PC-3 (cell line): ENCODE data around the gene RNF41. TPM values are rescaled to one million over a fixed set of nuclear protein-coding genes. Genes with fewer than 3 reads are reported as not detected.

Experiments used
- ATAC-seq: fragments of 200-7000 bp; cut with Tn5 transposase; 2 replicates; pipeline ENCODE4 v1.9.1; 2020; ENCODE audit warnings: mild to moderate bottlenecking, moderate library complexity
- BruUV-seq: library from RNA; stranded (reverse); fragments of 400-500 nt; replicated peaks from 2 replicates; lab custom pipeline; 2021; lab: Mats Ljungman, UMichigan
- CTCF ChIA-PET: fragments of 300-600 bp; sonication (Branson Sonifier 250); formaldehyde crosslinking; loops from one replicate; lab custom pipeline; 2022; ENCODE audit warnings: antibody characterized with exemption; lab: Charles Lee
- POLR2A ChIA-PET: fragments of 300-600 bp; sonication (Branson Sonifier 250); formaldehyde crosslinking; loops from one replicate; lab custom pipeline; 2022; ENCODE audit warnings: antibody characterized with exemption; ENCODE audit not compliant: unreplicated experiment; lab: Charles Lee
- DNase-seq: peaks from one replicate; pipeline ENCODE4 v3.0.0-alpha.2; 2015
- H2AFZ ChIP-seq: fragments of 300-600 bp; sonication (generic); 2 replicates; pipeline ENCODE4 v1.6.0; 2016; ENCODE audit warnings: antibody characterized with exemption, low read length
- H3F3A ChIP-seq: fragments of 300-600 bp; sonication (generic); one replicate; pipeline ENCODE4 v1.6.0; 2017; ENCODE audit warnings: antibody characterized with exemption, low read length, control low read depth, mild to moderate bottlenecking; ENCODE audit not compliant: unreplicated experiment
- H3K27ac ChIP-seq: fragments of 300-600 bp; sonication (generic); 2 replicates; pipeline ENCODE4 v1.5.1; 2016; ENCODE audit warnings: mild to moderate bottlenecking, low read length
- H3K27me3 ChIP-seq: fragments of 300-600 bp; sonication (generic); 2 replicates; pipeline ENCODE4 v1.6.1; 2016; ENCODE audit warnings: low read length, mixed read lengths
- H3K36me3 ChIP-seq: fragments of 300-600 bp; sonication (generic); 2 replicates; pipeline ENCODE4 v1.6.1; 2016; ENCODE audit warnings: low read depth, mixed run types, low read length, mixed read lengths
- H3K4me1 ChIP-seq: fragments of 300-600 bp; sonication (generic); 2 replicates; pipeline ENCODE4 v1.5.1; 2016; ENCODE audit warnings: low read length; ENCODE audit not compliant: insufficient read depth
- H3K4me2 ChIP-seq: fragments of 300-600 bp; sonication (generic); 2 replicates; pipeline ENCODE4 v1.6.0; 2016; ENCODE audit warnings: low read length
- H3K4me3 ChIP-seq: fragments of 300-600 bp; sonication (generic); 2 replicates; pipeline ENCODE4 v1.5.1; 2016; ENCODE audit warnings: mild to moderate bottlenecking, low read length, mixed read lengths
- H3K79me2 ChIP-seq: fragments of 300-600 bp; sonication (generic); 2 replicates; pipeline ENCODE4 v1.6.1; 2017; ENCODE audit warnings: low read length, mixed read lengths
- H3K9ac ChIP-seq: fragments of 300-600 bp; sonication (generic); 2 replicates; pipeline ENCODE4 v1.6.0; 2016; ENCODE audit warnings: mild to moderate bottlenecking, low read length
- H3K9me2 ChIP-seq: fragments of 300-600 bp; sonication (generic); replicated peaks from 2 replicates; pipeline ENCODE4 v1.6.1; 2016; ENCODE audit warnings: mixed run types, low read length, mixed read lengths
- H3K9me3 ChIP-seq: fragments of 300-600 bp; sonication (generic); 2 replicates; pipeline ENCODE4 v1.6.1; 2016; ENCODE audit warnings: low read length, mixed read lengths
- H4K20me1 ChIP-seq: fragments of 300-600 bp; sonication (generic); 2 replicates; pipeline ENCODE4 v1.6.1; 2016; ENCODE audit warnings: low read length, mixed read lengths
- EZH2 ChIP-seq: fragments of 300-600 bp; sonication (generic); IDR thresholded peaks from one replicate; pipeline ENCODE4 v1.6.1; 2017; ENCODE audit warnings: antibody characterized with exemption, mild to moderate bottlenecking, low read length; ENCODE audit not compliant: unreplicated experiment
- EZH2phosphoT487 ChIP-seq: fragments of 300-600 bp; sonication (generic); IDR thresholded peaks from 2 replicates; pipeline ENCODE4 v1.6.1; 2018; ENCODE audit warnings: mild to moderate bottlenecking, antibody characterized with exemption, low read length, borderline replicate concordance
- intact Hi-C: fragments of 100-400 bp; cut with micrococcal nuclease; formaldehyde crosslinking; loops from 2 replicates; pipeline ENCODE4 v1.9.0; 2023
- total RNA-seq: library from RNA; depleted of rRNA; stranded (reverse); fragments of >200 nt; gene quantifications from 2 replicates; pipeline ENCODE4 v1.2.3, GENCODE V29; 2014
- TF ChIP-seq, protein P1 (sequence below): fragments of 300-600 bp; sonication (generic); conservative IDR thresholded peaks from 2 replicates; pipeline ENCODE4 v1.5.1; 2017; ENCODE audit warnings: antibody characterized with exemption, low read depth, mild to moderate bottlenecking, low read length

Gene RNF41
- total RNA-seq, 1 experiment from 2014 or later: 52.1 TPM

- Histone ChIP-seq H3K27me3 (no peaks in the 10 kb centered on the region), H4K20me1 (no peaks in the 10 kb centered on the region), H3F3A (no peaks in the 10 kb centered on the region), H3K79me2 (no peaks in the 10 kb centered on the region), H3K4me2 (no peak overlapping the region), H3K27ac (no peak overlapping the region), H3K36me3 (peaks cover 18% of the 10 kb centered on the region), H3K9me2 (no peaks in the 10 kb centered on the region), H3K9me3 (no peaks in the 10 kb centered on the region), H2AFZ (no peak overlapping the region), H3K4me3 (no peak overlapping the region), H3K9ac (no peak overlapping the region), H3K4me1 (no peaks in the 10 kb centered on the region)
- ATAC-seq: no peak
- TF ChIP-seq EZH2 (no peak), EZH2phosphoT487 (no peak)
- TF ChIP-seq, protein P1, sequence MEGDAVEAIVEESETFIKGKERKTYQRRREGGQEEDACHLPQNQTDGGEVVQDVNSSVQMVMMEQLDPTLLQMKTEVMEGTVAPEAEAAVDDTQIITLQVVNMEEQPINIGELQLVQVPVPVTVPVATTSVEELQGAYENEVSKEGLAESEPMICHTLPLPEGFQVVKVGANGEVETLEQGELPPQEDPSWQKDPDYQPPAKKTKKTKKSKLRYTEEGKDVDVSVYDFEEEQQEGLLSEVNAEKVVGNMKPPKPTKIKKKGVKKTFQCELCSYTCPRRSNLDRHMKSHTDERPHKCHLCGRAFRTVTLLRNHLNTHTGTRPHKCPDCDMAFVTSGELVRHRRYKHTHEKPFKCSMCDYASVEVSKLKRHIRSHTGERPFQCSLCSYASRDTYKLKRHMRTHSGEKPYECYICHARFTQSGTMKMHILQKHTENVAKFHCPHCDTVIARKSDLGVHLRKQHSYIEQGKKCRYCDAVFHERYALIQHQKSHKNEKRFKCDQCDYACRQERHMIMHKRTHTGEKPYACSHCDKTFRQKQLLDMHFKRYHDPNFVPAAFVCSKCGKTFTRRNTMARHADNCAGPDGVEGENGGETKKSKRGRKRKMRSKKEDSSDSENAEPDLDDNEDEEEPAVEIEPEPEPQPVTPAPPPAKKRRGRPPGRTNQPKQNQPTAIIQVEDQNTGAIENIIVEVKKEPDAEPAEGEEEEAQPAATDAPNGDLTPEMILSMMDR: no peak
- CTCF ChIA-PET: no interaction called here
- DNase-seq: no peak
- BruUV-seq: no TSS peak
- POLR2A ChIA-PET: no interaction called here
- intact Hi-C loops: no loop called here
Measured at GRCh38 chr12:56202838-56203237, 18.9 kb downstream of the RNF41 start.

- Histone ChIP-seq H3K27ac (no peak overlapping the region), H4K20me1 (no peaks in the 10 kb centered on the region), H3K9me3 (no peaks in the 10 kb centered on the region), H2AFZ (no peak overlapping the region), H3K9me2 (no peaks in the 10 kb centered on the region), H3F3A (no peaks in the 10 kb centered on the region), H3K4me1 (no peaks in the 10 kb centered on the region), H3K27me3 (no peaks in the 10 kb centered on the region), H3K79me2 (no peaks in the 10 kb centered on the region), H3K36me3 (peaks cover 13% of the 10 kb centered on the region), H3K4me2 (no peak overlapping the region), H3K4me3 (no peak overlapping the region), H3K9ac (no peak overlapping the region)
- TF ChIP-seq EZH2phosphoT487 (no peak), EZH2 (no peak)
- TF ChIP-seq, protein P1: no peak
- POLR2A ChIA-PET: no interaction called here
- CTCF ChIA-PET: no interaction called here
- no TSS peak for BruUV-seq
- DNase-seq: no peak
- intact Hi-C loops: no loop called here
- ATAC-seq: no peak
Measured at GRCh38 chr12:56202366-56202765, 19.4 kb downstream of the RNF41 start.

DNA sequence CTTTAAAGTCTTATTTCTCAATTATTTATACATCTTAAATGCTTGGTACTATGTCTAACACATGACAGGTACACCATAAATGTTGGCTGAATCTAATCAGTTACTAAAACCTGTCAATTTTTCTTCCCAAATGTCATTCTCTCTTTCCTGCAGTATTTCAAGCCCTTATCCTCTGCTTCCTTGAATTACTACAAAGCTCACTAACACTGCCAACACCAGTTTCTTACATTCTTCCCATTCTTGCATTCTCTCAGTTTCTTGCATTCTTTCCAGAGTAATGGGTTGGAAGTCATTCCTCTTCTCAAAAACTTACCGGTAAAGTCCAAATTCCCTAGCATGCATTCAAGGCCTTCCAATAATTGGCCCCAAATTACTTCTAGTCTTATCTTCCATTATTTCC is 22.9 kb downstream of the RNF41 start:
- ChIA-PET POLR2A (no interaction called here), CTCF (no interaction called here)
- intact Hi-C loops: loop anchor here (10.0 kb wide), 1 partner anchor 266 kb away; the partner anchor contains the start of gene SPRYD4
- Histone ChIP-seq H3K4me2 (no peak overlapping the region), H3K27ac (no peak overlapping the region), H3F3A (no peaks in the 10 kb centered on the region), H3K27me3 (no peaks in the 10 kb centered on the region), H3K4me3 (no peak overlapping the region), H2AFZ (no peak overlapping the region), H3K4me1 (no peaks in the 10 kb centered on the region), H3K9ac (no peak overlapping the region), H3K9me2 (no peaks in the 10 kb centered on the region), H3K9me3 (no peaks in the 10 kb centered on the region), H3K79me2 (no peaks in the 10 kb centered on the region), H3K36me3 (no peaks in the 10 kb centered on the region), H4K20me1 (no peaks in the 10 kb centered on the region)
- BruUV-seq: no TSS peak
- TF ChIP-seq EZH2 (no peak), EZH2phosphoT487 (no peak)
- TF ChIP-seq, protein P1: no peak
- no peak for ATAC-seq
- no peak for DNase-seq
